Gastroesophageal sphincter (tissue), 3 donors: ENCODE data around the gene DISC1.

ENCODE experiments used
- EP300 ChIP-seq: sonication (generic); formaldehyde crosslinking; IDR thresholded peaks from one replicate; pipeline ENCODE4 v1.6.1; 2017; ENCODE audit warnings: antibody characterized with exemption, mild to moderate bottlenecking
- TF ChIP-seq, protein P1 (sequence below), 4 experiments: fragments of 200-600 bp in 2 of 4; fragments of 450-650 bp in 2 of 4; sonication (generic) in 1 of 4; IDR thresholded peaks; one replicate each; pipeline ENCODE4 v1.5.1; 2017 to 2019; ENCODE audit warnings: antibody characterized with exemption in 4 of 4, mild to moderate bottlenecking in 2 of 4, moderate library complexity in 2 of 4

DNA sequence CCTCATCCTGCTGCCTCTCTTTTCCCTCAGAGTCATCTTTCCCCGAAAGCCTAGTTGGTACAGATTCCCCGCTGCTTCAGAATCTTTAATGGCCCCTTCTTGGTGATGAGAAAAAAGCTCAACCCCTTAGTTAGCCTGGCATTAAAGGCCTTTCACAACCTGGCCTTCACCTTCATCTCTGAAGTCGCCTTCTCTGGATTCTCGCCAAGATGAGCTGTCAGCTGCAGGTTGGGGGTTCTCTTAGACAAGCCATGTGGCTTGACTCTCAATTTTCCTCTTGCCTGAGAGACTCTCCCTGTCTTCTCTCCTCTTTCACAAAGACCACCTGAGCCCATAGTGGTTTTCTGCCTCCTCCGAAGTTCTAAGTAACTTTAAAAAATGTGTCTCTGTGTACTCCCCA lies 15.5 kb upstream of the DISC1 start:
- TF ChIP-seq, protein P1, sequence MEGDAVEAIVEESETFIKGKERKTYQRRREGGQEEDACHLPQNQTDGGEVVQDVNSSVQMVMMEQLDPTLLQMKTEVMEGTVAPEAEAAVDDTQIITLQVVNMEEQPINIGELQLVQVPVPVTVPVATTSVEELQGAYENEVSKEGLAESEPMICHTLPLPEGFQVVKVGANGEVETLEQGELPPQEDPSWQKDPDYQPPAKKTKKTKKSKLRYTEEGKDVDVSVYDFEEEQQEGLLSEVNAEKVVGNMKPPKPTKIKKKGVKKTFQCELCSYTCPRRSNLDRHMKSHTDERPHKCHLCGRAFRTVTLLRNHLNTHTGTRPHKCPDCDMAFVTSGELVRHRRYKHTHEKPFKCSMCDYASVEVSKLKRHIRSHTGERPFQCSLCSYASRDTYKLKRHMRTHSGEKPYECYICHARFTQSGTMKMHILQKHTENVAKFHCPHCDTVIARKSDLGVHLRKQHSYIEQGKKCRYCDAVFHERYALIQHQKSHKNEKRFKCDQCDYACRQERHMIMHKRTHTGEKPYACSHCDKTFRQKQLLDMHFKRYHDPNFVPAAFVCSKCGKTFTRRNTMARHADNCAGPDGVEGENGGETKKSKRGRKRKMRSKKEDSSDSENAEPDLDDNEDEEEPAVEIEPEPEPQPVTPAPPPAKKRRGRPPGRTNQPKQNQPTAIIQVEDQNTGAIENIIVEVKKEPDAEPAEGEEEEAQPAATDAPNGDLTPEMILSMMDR (IDR thresholded peaks at IDR 0.05) = no peak
- no peak for TF ChIP-seq EP300
